HepG2 (cell line): ENCODE results near the gene SEC14L1. TPM values are rescaled to one million over a fixed set of nuclear protein-coding genes. Genes with fewer than 3 reads are reported as not detected.
A peak's percentile ranks its signal among the peaks of the same experiment; 100 is the strongest.

ENCODE experiments used
- IKZF4 ChIP-seq: sonication (generic); formaldehyde crosslinking; IDR thresholded peaks from 2 replicates; pipeline ENCODE4 v1.5.1; 2020; ENCODE audit warnings: borderline replicate concordance, mild to moderate bottlenecking, low read depth, missing genetic modification reagents; ENCODE audit errors: not compliant biosample characterization
- KLF12 ChIP-seq: sonication (generic); formaldehyde crosslinking; IDR thresholded peaks from 2 replicates; pipeline ENCODE4 v1.4.0; 2020; ENCODE audit warnings: missing genetic modification reagents, borderline replicate concordance
- KLF6 ChIP-seq: IDR thresholded peaks from 2 replicates; pipeline ENCODE4 v1.8.0; 2016; ENCODE audit warnings: missing biosample characterization, missing genetic modification reagents
- SOX13 ChIP-seq, 3 experiments: fragments of 450-650 bp in 1 of 3; sonication (generic) in 1 of 3; formaldehyde crosslinking in 1 of 3; IDR thresholded peaks in 2 of 3; conservative IDR thresholded peaks in 1 of 3; 2 replicates each; pipeline versions ENCODE4 v1.5.0 to v1.6.1; 2016 to 2020; ENCODE audit warnings: antibody characterized with exemption in 1 of 3, mild to moderate bottlenecking in 1 of 3, missing compliant biosample characterization in 1 of 3, missing genetic modification reagents in 1 of 3, moderate library complexity in 1 of 3
- U2AF1 ChIP-seq: fragments of 200-400 bp; formaldehyde crosslinking; optimal IDR thresholded peaks from 2 replicates; pipeline ENCODE3; 2017; ENCODE audit warnings: mild to moderate bottlenecking, low read depth, low read length
- ZKSCAN5 ChIP-seq: sonication (generic); formaldehyde crosslinking; IDR thresholded peaks from 2 replicates; pipeline ENCODE4 v1.5.1; 2020; ENCODE audit warnings: mild to moderate bottlenecking, missing genetic modification reagents
- ZNF407 ChIP-seq: sonication (generic); formaldehyde crosslinking; IDR thresholded peaks from one replicate; pipeline ENCODE4 v1.5.1; 2020; ENCODE audit warnings: mild to moderate bottlenecking, missing genetic modification reagents; ENCODE audit errors: not compliant biosample characterization
- ZNF414 ChIP-seq: sonication (generic); formaldehyde crosslinking; IDR thresholded peaks from 2 replicates; pipeline ENCODE4 v1.5.0; 2020; ENCODE audit warnings: missing genetic modification reagents
- ZNF44 ChIP-seq: sonication (generic); formaldehyde crosslinking; IDR thresholded peaks from 2 replicates; pipeline ENCODE4 v1.5.1; 2020; ENCODE audit warnings: mild to moderate bottlenecking, missing genetic modification reagents
- ZNF441 ChIP-seq: sonication (generic); formaldehyde crosslinking; IDR thresholded peaks from 2 replicates; pipeline ENCODE4 v1.7.0; 2021; ENCODE audit warnings: missing genetic modification reagents, borderline replicate concordance
- ZNF552 ChIP-seq: sonication (generic); formaldehyde crosslinking; IDR thresholded peaks from 2 replicates; pipeline ENCODE4 v1.9.0; 2022; ENCODE audit warnings: missing genetic modification reagents, mild to moderate bottlenecking, borderline replicate concordance
- ZSCAN22 ChIP-seq: sonication (generic); formaldehyde crosslinking; IDR thresholded peaks from 2 replicates; pipeline ENCODE4 v1.4.0; 2020; ENCODE audit warnings: mild to moderate bottlenecking, missing genetic modification reagents
- polyA plus RNA-seq, 8 experiments: library from polyadenylated mRNA; depleted of rRNA in 3 of 8; stranded (reverse) in 7 of 8; unstranded in 1 of 8; fragments of >200 nt; fragmentation: Illumina TruSeq in 4 of 8; extraction: Trizol in 4 of 8; gene quantifications; 2 replicates each; pipeline versions ENCODE4 v1.2.1 to v1.2.3, GENCODE V29; 2011 to 2016; ENCODE audit warnings: low read depth in 4 of 8, missing spikeins in 1 of 8, mixed read lengths in 1 of 8; ENCODE audit not compliant: insufficient read depth in 1 of 8
- total RNA-seq, 5 experiments: library from RNA; depleted of rRNA; stranded (reverse); fragments of >200 nt; fragmentation: Illumina TruSeq; extraction: Trizol; gene quantifications; 2 replicates each; pipeline ENCODE4 v1.2.3, GENCODE V29; 2016; ENCODE audit warnings: low read depth in 1 of 5
- TF ChIP-seq, protein P1 (sequence below): IDR thresholded peaks from 2 replicates; pipeline ENCODE4 v1.6.1; 2012; ENCODE audit warnings: low read depth, low read length, improper control_type of control experiment
- TF ChIP-seq, protein P2 (sequence below): sonication (generic); formaldehyde crosslinking; IDR thresholded peaks from 2 replicates; pipeline ENCODE4 v1.5.0; 2020; ENCODE audit warnings: missing genetic modification reagents
- TF ChIP-seq, protein P3 (sequence below): IDR thresholded peaks from 2 replicates; pipeline ENCODE4 v1.6.1; 2016

The SEC14L1 gene
- total and polyA plus RNA-seq, 2 of the 13 experiments (the other 11 are each of a cell fraction or from before 2014, with no cell fraction given), result 26.3 to 43.9 TPM

DNA sequence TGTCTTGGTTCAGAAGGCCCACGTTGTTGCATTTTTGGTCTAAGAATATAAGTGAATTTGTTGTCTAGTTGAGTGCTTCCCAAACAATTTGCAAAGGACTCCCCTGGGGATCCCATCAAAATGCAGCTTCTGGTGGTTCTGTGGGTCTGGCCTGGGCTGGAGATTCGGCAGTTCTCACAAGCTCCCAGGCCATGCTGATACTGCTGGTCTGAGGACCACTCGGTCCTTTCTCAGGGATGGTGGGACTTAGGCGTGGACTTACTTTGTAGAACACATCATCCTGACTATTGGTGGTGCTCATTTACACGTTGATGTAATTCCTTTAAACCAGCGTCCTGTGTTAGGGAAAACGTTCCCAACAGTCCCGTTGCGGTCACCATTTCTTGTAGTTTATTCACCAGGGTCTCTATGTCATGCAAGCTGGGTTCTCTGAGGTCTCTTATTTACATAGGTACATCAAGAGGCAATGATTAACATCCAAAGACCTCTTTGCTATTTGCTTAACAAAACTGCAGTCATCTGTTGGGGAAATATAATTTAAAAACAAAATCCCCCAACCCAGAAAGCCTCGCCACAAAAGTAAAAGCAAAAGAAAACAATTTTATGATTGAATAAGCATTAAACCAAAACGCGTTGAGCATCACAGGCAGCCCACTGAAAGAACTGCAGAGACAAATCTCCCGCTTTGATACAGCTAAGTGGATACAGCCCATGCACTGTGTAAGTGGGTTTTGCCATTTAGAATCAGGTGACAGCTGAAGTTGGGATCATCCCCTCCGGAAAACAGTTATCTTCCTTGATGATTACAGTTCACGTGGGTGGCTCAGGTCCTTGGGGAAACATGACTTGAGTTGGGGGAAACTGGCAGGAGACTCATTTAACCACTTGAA lies 39.0 kb upstream of the SEC14L1 start (continued):
- TF ChIP-seq, protein P1, sequence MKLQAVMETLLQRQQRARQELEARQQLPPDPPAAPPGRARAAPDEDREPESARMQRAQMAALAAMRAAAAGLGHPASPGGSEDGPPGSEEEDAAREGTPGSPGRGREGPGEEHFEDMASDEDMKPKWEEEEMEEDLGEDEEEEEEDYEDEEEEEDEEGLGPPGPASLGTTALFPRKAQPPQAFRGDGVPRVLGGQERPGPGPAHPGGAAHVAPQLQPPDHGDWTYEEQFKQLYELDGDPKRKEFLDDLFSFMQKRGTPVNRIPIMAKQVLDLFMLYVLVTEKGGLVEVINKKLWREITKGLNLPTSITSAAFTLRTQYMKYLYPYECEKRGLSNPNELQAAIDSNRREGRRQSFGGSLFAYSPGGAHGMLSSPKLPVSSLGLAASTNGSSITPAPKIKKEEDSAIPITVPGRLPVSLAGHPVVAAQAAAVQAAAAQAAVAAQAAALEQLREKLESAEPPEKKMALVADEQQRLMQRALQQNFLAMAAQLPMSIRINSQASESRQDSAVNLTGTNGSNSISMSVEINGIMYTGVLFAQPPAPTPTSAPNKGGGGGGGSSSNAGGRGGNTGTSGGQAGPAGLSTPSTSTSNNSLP, result peak; percentile 73; the same call in 1 of the 2 replicates
- TF ChIP-seq ZNF407 (CRISPR knock-in tag), result no peak
- no peak for TF ChIP-seq ZNF44 (CRISPR knock-in tag)
- TF ChIP-seq ZNF441 (CRISPR knock-in tag), result no peak
- TF ChIP-seq KLF12 (CRISPR knock-in tag), result no peak
- no peak for TF ChIP-seq ZNF552 (CRISPR knock-in tag)
- no peak for TF ChIP-seq ZNF414 (CRISPR knock-in tag)
- TF ChIP-seq ZKSCAN5 (CRISPR knock-in tag), result no peak
- no peak for TF ChIP-seq ZSCAN22 (CRISPR knock-in tag)
- TF ChIP-seq, protein P2, sequence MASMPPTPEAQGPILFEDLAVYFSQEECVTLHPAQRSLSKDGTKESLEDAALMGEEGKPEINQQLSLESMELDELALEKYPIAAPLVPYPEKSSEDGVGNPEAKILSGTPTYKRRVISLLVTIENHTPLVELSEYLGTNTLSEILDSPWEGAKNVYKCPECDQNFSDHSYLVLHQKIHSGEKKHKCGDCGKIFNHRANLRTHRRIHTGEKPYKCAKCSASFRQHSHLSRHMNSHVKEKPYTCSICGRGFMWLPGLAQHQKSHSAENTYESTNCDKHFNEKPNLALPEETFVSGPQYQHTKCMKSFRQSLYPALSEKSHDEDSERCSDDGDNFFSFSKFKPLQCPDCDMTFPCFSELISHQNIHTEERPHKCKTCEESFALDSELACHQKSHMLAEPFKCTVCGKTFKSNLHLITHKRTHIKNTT (CRISPR knock-in tag), result no peak
- no peak for TF ChIP-seq KLF6 (CRISPR knock-in tag)
- no peak for TF ChIP-seq SOX13 (IDR thresholded peaks at IDR 0.05)
- peak; percentile 14 to 28; a peak in 1 of 4 replicates for TF ChIP-seq SOX13 (CRISPR knock-in tag; conservative IDR thresholded peaks at IDR 0.05 in 1 of 2, IDR thresholded peaks at IDR 0.05 in 1 of 2)
- TF ChIP-seq U2AF1, result no peak
- TF ChIP-seq, protein P3, sequence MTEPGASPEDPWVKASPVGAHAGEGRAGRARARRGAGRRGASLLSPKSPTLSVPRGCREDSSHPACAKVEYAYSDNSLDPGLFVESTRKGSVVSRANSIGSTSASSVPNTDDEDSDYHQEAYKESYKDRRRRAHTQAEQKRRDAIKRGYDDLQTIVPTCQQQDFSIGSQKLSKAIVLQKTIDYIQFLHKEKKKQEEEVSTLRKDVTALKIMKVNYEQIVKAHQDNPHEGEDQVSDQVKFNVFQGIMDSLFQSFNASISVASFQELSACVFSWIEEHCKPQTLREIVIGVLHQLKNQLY, result peak; percentile 67; the same call in 1 of the 2 replicates
- no peak for TF ChIP-seq IKZF4 (CRISPR knock-in tag)
